Fibroblast of peridontal ligament (primary cell): ENCODE results near the gene MAP3K20.
A peak's percentile ranks its signal among the peaks of the same experiment; 100 is the strongest.
"Not testable (repeated sequence)": the region's sequence is repeated elsewhere in the genome, so short reads cannot be mapped to it uniquely, and the experiment has no call there.

ENCODE experiments used
- DNase-seq: peaks from one replicate; pipeline ENCODE4 v3.0.0-alpha.2; 2010; ENCODE audit errors: extremely low read depth

The MAP3K20 gene

GRCh38 chr2:173271825-173272224 lies 196.2 kb downstream of the MAP3K20 start:
- no peak for DNase-seq

DNA sequence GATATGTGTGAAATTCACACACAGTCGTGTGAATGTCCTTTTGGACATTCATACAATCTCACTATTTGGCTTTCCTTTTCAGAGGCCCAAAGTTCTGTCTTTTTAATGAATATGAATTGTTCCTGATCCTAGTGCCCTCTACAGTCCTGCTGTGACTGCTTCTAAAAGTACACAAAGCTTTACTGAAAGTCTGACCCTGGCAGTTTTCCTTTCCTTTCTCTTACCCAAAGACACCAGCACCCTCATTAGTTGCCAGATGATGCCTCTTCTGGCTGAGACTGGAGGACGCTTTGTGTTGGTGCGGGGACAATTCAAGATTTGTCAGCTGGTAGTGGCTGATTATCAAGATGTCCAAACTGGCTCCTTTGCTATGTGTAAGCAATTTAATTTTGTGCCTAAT lies 197.2 kb downstream of the MAP3K20 start:
- no peak for DNase-seq

GRCh38 chr2:173278794-173279526 lies 203.3 kb downstream of the MAP3K20 start:
- DNase-seq = peak; percentile 48

DNA sequence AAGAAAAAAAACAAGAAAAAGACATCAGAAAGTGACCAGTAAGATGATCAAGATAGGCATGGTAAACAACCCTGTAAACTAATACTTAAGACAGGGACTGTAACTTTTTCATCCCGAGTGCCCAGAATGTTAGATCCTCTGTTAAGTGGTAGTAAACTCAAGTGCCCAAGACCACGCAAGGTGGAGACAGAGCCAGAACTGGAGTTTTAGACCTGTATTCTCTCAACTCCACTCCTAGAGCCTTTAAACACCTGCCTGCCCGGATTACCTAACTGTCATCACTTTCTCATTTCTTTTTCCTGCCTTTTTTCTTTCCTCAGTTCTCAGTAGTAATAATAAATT lies 203.9 kb downstream of the MAP3K20 start:
- DNase-seq = no peak

GRCh38 chr2:173280853-173281252 lies 205.2 kb downstream of the MAP3K20 start:
- no peak for DNase-seq

DNA sequence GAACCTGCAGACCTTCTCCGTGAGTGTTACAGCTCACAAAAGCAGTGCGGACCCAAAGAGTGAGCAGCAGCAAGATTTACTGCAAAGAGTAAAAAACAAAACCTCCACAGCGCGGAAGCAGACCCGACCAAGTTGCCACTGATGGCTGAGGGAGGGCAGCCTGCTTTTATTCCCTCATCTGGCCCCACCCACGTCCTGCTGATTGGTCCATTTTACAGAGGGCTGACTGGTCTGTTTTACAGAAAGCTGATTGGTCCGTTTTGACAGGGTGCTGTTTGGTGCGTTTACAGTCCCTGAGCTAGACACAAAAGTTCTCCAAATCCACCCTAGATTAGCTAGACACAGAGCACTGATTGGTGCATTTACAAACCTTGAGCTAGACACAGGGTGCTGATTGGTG lies 206.3 kb downstream of the MAP3K20 start:
- DNase-seq = not testable (repeated sequence)

DNA sequence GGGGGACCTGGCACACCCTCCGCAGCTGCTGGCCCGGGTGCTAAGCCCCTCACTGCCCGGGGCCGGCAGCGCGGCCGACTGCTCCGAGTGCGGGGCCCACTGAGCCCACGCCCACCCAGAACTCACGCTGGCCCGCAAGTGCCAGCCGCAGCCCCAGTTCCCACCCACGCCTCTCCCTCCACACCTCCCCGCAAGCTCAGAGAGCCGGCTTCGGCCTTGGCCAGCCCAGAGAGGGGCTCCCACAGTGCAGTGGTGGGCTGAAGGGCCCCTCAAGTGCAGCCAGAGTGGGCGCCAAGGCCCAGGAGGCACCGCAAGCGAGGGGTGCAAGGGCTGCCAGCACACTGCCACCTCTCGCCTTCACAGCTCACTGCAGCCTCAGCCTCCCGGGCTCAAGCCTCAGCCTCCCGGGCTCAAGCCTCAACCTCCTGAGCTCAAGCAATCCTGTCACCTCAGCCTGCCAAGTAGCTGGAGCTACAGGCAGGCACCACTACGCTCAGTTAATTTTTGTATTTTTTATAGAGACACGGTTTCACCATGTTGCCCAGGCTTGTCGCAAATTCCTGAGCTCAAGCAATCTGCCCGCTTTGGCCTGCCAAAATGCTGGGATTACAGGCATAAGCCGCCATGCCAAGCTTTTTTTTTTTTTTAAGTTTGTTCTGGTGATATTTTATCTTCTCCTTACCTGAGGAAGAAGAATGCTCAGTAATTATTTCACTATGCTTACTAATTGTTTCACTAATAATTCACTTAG lies 207.3 kb downstream of the MAP3K20 start:
- no peak for DNase-seq

- no peak for DNase-seq
These were observed 210.6 kb downstream of the MAP3K20 start for GRCh38 chr2:173286153-173286809.

GRCh38 chr2:173287594-173287993 lies 211.9 kb downstream of the MAP3K20 start:
- no peak for DNase-seq

DNA sequence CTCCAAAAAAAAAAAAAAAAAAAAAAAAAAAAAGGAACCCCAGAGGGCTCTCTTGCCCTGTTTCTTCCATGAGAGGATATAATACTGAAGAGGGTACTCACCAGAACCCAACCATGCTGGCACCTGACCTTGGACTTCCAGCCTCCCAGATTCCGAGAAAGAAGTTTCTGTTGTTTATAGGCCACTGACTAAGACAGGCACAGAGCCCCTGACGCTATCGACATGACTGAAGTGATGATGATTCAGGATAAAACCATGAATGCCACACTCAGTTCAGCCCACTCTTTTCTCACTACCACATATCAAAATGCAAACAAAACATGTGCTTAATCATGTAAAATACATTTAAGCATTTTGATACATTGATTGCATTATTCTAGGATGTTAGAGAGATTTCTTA lies 212.9 kb downstream of the MAP3K20 start:
- DNase-seq = peak; percentile 42

DNA sequence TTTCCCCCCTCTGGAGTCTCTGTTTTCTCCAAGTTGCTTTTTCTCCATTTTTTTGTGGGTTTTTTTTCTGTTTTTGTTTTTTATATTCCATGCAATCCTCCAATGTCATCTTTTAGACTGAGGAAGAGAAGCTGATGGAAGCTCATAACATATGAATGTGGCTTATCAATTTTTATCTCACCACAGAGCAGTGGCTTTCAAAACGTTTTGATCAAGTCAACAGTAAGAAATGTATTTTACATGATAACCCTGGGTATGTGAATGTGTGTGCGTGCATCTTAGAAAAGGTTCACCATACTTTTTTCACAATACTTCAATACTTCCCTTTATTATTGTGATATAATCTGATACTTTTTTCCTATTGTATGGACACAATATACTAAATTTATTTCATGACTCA lies 214.4 kb downstream of the MAP3K20 start:
- no peak for DNase-seq

GRCh38 chr2:173290518-173290917 lies 214.9 kb downstream of the MAP3K20 start:
- no peak for DNase-seq

GRCh38 chr2:173291412-173291811 lies 215.8 kb downstream of the MAP3K20 start:
- no peak for DNase-seq

- DNase-seq = no peak
These were observed 220.6 kb downstream of the MAP3K20 start for GRCh38 chr2:173296235-173296634.

DNA sequence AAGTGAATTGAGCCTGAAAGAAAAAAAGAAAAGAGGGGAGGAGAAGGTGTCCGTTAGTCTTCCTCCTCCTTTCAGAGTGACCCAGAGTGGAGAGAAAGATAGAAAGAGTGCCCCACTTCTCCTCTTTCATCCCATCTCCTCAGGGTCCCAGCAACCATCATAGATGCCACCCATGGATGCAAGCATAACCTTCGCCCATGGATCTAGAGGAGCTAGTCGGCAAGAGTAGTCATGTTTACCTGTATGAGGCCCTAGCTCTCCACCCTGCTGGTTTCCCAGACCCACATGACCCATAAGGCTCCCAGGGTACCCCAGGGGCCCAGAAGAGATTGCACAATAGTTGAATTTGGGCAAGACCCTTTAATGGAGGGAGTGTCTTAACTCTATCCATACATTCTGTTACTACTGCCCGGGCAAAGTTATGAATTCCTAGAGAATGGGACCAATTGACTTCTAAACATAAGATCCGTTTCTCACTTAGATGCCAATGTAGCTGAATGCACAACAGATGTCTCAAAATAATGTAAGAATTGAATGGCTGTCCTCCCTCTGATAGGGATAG lies 223.0 kb downstream of the MAP3K20 start:
- no peak for DNase-seq

GRCh38 chr2:173299764-173300163 lies 224.1 kb downstream of the MAP3K20 start:
- no peak for DNase-seq

DNA sequence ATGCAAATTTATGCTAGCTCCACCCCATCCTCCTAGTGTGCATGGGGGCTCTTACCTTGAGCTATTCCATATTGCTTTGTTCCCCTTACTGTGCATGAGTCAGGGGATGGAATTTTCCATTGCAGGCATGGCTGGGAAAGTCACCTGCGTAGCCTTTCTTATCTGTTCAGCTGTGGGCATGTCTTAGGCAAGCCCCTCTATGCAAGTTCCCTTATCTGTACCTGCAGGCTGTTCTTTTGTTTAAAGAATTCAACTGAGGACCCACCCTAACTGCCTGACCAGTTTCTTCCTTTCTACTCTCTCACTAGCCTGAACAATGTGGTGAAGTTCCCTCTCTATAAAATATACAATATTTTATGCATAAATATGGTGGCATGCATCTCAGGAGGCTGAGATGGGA lies 224.8 kb downstream of the MAP3K20 start:
- no peak for DNase-seq

DNA sequence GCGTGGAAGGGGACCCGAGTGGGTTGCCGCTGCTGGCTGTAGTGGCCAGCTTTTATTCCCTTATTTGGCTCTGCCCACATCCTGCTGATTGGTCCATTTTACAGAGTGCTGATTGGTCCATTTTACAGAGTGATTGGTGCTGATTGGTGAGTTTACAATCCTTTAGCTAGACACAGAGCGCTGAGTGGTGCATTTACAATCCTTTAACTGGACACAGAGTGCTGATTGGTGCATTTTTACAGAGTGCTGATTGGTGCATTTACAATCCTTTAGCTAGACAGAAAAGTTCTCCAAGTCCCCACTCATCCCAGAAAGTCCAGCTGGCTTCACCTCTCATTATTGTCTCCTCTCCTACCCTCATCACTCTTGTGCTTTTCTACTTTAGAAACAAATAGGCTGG lies 225.9 kb downstream of the MAP3K20 start:
- DNase-seq = not testable (repeated sequence)

DNA sequence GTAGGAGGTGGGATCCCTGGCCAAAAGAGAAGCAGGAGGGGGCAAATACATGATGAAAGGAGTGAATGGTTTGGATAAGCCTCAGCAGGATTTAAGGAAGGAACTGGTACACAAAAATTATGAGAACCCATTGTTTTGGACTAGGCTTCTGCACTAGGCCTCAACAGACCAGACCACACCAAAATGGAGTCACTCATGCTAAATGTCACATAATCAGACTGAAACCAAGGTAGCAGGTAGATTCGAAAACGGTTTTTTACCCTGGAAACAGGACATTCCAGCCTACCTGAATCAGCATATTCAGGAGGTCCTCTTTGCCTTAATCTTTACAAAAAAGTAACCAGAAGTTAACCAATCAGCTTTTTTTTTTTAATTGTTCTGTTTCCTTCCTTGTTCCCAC lies 229.7 kb downstream of the MAP3K20 start:
- no peak for DNase-seq

DNA sequence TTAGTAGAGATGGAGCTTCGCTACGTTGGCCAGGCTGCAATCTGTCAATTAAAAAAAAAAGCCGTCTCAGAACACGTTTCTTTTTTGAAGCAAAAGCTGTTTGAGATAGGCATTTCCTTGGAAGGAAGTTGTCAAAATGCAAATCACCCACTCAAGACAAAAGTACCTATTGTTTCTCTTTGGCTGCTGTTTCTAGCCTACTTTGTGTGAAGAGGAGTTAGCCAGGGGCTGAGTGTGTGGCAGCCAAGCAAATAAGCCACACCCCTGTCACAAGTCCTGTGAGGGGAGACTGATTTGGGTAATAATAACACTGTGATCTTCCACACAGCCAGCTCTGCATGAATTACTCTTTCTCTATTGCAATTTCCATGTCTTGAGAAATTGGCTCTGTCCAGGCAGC lies 231.6 kb downstream of the MAP3K20 start:
- no peak for DNase-seq

DNA sequence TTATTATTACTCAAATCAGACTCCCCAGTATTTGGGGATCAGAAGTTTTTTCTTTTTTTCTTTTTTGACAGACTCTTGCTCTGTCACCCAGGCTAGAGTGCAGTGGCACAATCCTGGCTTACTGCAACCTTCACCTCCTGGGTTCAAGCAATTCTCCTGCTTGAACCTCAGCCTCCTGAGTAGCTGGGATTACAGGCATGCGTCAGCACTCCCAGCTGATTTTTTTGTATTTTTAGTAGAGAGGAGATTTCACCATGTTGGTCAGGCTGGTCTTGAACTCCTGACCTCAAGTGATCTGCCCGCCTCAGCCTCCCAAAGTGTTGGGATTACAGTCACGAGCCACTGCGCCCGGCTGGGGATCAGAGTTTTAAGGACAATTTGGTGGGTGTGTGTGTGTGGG lies 233.7 kb downstream of the MAP3K20 start:
- not testable (repeated sequence) for DNase-seq

DNA sequence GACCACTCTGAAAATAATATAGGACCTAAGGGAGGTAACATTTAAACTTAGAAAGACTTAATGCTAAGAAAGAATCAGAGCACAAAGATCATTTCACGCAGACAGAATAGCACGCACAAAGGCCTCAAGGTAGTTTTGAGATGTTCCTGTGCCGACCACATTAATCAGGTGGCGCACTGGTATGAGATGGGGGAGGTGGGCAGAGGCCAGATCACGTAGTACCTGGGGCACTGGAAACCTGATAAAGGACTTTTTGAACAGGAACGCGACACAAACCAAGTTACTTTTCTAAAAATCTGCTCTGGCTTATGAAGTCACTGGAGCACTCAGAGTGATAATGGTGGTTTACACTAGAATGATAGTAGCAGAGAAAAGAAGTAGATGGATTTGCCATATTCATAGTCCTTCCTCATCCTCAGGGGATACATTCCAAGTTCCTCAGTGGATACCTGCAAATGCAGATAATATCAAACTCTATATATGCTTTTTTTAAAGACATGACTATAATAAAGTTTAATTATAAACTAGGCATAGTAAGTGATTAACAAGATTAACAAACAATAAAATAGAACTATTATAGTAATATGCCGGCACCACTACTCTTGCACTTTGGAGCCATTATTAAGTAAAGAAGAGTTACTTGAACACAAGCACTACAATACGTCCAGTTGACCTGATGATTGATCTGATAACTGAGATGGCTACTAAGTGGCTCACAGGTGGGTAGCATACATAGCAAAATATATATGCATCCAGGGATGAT lies 236.4 kb downstream of the MAP3K20 start:
- DNase-seq = no peak
